Caki2 (cell line): ENCODE data around the gene IZUMO2. TPM values are rescaled to one million over a fixed set of nuclear protein-coding genes. Genes with fewer than 3 reads are reported as not detected.
A peak's percentile ranks its signal among the peaks of the same experiment; 100 is the strongest.

Experiments
- DNase-seq: peaks from one replicate; pipeline ENCODE4 v3.0.0-alpha.2; 2015; ENCODE audit warnings: low read depth
- in situ Hi-C: cut with HindIII; loops from 2 replicates; pipeline ENCODE4 v1.10.0; 2016; ENCODE audit warnings: low sequenced_read_pairs, low pct_unique_long_range_greater_than_20kb, mixed read lengths
- total RNA-seq: library from RNA; depleted of rRNA; stranded (reverse); fragments of >200 nt; shearing (Covaris generic); gene quantifications from 2 replicates; pipeline ENCODE4 v1.2.3, GENCODE V29; 2014; ENCODE audit warnings: low replicate concordance; rRNA removed

The IZUMO2 gene
- total RNA-seq = not detected in 2 replicates

- no peak for DNase-seq
- in situ Hi-C loops = no loop called here
These were observed at the start of gene IZUMO2 for GRCh38 chr19:50162988-50163387. Gene IZUMO2, minus strand, starts transcription at chr19:50163281. Its CDS starts 87 bp downstream, at chr19:50163194.

GRCh38 chr19:50210425-50210824, 47.3 kb upstream of the IZUMO2 start:
- no peak for DNase-seq
- in situ Hi-C loops = no loop called here

GRCh38 chr19:50209131-50209530, 46.0 kb upstream of the IZUMO2 start:
- no peak for DNase-seq
- in situ Hi-C loops = no loop called here

GRCh38 chr19:50207730-50208129, 44.6 kb upstream of the IZUMO2 start:
- in situ Hi-C loops = no loop called here

GRCh38 chr19:50206191-50206590, 43.1 kb upstream of the IZUMO2 start:
- in situ Hi-C loops = no loop called here
- no peak for DNase-seq

More at GRCh38 chr19:50207730-50208129, 44.6 kb upstream of the IZUMO2 start:
- DNase-seq = no peak

- in situ Hi-C loops = no loop called here
- no peak for DNase-seq
These were observed 42.6 kb upstream of the IZUMO2 start for GRCh38 chr19:50205681-50206138.

- DNase-seq = no peak
- in situ Hi-C loops = no loop called here
These were observed 42.0 kb upstream of the IZUMO2 start for GRCh38 chr19:50204811-50205675.

GRCh38 chr19:50204081-50204428, 41.0 kb upstream of the IZUMO2 start:
- in situ Hi-C loops = no loop called here
- DNase-seq = no peak

- in situ Hi-C loops = no loop called here
- peak; percentile 92 for DNase-seq
These were observed 40.4 kb upstream of the IZUMO2 start, which contains the start of gene MYH14 for GRCh38 chr19:50203281-50204080. Gene MYH14, plus strand, starts transcription at chr19:50203622. Its CDS starts 6,744 bp downstream, at chr19:50210366.

GRCh38 chr19:50202962-50203280, 39.8 kb upstream of the IZUMO2 start:
- in situ Hi-C loops = no loop called here
- DNase-seq = no peak

- DNase-seq = no peak
- in situ Hi-C loops = no loop called here
These were observed 39.3 kb upstream of the IZUMO2 start for GRCh38 chr19:50202386-50202785.

- in situ Hi-C loops = no loop called here
- DNase-seq = no peak
These were observed 36.1 kb upstream of the IZUMO2 start for GRCh38 chr19:50199259-50199555.

- in situ Hi-C loops = no loop called here
- no peak for DNase-seq
These were observed 35.6 kb upstream of the IZUMO2 start for GRCh38 chr19:50198431-50199258.

GRCh38 chr19:50197348-50197747, 34.3 kb upstream of the IZUMO2 start:
- no peak for DNase-seq
- in situ Hi-C loops = no loop called here

GRCh38 chr19:50196322-50196932, 33.3 kb upstream of the IZUMO2 start:
- in situ Hi-C loops = no loop called here
- no peak for DNase-seq

GRCh38 chr19:50195224-50195623, 32.1 kb upstream of the IZUMO2 start:
- in situ Hi-C loops = no loop called here

GRCh38 chr19:50192463-50193211, 29.6 kb upstream of the IZUMO2 start:
- DNase-seq = no peak
- in situ Hi-C loops = no loop called here

More at GRCh38 chr19:50195224-50195623, 32.1 kb upstream of the IZUMO2 start:
- DNase-seq = no peak

- in situ Hi-C loops = no loop called here
- no peak for DNase-seq
These were observed 28.1 kb upstream of the IZUMO2 start for GRCh38 chr19:50191216-50191615.
